ENCODE results near the gene C4A. TPM values are rescaled to one million over a fixed set of nuclear protein-coding genes. Genes with fewer than 3 reads are reported as not detected.
"Not testable (repeated sequence)": the region's sequence is repeated elsewhere in the genome, so short reads cannot be mapped to it uniquely, and the experiment has no call there.

Gene C4A
- total and polyA plus RNA-seq, 7 donors, result 3.0 to 13.2 (median 5.6) TPM

DNA sequence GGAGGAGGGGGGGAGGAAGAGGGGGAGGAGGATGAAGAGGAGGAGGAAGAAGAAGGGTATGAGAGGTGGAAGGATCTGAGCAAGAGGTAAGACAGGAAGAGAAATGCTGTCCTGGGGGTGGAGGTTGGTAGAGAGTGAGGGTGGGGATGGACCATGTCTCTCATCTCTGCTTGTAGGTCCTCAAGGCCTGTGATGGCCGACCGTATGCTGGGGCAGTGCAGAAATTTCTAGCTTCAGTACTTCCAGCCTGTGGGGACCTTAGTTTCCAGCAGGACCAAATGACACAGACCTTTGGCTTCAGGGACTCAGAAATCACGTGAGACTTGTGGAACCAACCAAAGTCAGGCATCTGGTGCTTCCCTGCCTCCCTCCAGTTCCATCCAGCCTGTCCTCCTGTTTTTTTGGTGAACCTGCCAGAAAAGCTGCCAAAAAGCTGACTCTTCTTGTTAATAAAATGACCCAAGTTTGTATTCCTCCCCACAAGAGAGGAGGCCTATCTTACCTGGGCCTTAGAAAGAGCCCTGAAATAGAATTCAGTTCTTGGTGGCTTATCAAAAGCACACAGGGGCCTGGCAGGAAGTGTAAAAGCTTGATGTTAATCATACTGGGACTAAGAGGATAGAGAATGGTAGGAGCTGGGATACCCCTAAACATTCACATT, 2.5 kb upstream of the C4A start:
- no peaks in the 10 kb centered on the region for H3K4me1 ChIP-seq
- no peaks in the 10 kb centered on the region for H3K27me3 ChIP-seq (ENCODE audit: insufficient read depth in 3 of 3, low read length in 2 of 3)
- H3K36me3 ChIP-seq (ENCODE audit: insufficient read depth in 1 of 2, low read depth in 1 of 2), result peaks cover 0 to 17% of the 10 kb centered on the region in 2 donors
- 84 to 91% (median 85%) methylated on average over 3 of the region's 3 CpGs for WGBS, 3 donors
- intact Hi-C loops (cut with DNase I), result no loop called here
- no peak overlapping the region for H3K27ac ChIP-seq
- DNase-seq (no peak), ATAC-seq (no peak)
- TF ChIP-seq, protein P1, sequence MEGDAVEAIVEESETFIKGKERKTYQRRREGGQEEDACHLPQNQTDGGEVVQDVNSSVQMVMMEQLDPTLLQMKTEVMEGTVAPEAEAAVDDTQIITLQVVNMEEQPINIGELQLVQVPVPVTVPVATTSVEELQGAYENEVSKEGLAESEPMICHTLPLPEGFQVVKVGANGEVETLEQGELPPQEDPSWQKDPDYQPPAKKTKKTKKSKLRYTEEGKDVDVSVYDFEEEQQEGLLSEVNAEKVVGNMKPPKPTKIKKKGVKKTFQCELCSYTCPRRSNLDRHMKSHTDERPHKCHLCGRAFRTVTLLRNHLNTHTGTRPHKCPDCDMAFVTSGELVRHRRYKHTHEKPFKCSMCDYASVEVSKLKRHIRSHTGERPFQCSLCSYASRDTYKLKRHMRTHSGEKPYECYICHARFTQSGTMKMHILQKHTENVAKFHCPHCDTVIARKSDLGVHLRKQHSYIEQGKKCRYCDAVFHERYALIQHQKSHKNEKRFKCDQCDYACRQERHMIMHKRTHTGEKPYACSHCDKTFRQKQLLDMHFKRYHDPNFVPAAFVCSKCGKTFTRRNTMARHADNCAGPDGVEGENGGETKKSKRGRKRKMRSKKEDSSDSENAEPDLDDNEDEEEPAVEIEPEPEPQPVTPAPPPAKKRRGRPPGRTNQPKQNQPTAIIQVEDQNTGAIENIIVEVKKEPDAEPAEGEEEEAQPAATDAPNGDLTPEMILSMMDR (IDR thresholded peaks at IDR 0.05), result no peak
- H3K4me3 ChIP-seq, result no peak overlapping the region
- H3K9me3 ChIP-seq, result no peaks in the 10 kb centered on the region

DNA sequence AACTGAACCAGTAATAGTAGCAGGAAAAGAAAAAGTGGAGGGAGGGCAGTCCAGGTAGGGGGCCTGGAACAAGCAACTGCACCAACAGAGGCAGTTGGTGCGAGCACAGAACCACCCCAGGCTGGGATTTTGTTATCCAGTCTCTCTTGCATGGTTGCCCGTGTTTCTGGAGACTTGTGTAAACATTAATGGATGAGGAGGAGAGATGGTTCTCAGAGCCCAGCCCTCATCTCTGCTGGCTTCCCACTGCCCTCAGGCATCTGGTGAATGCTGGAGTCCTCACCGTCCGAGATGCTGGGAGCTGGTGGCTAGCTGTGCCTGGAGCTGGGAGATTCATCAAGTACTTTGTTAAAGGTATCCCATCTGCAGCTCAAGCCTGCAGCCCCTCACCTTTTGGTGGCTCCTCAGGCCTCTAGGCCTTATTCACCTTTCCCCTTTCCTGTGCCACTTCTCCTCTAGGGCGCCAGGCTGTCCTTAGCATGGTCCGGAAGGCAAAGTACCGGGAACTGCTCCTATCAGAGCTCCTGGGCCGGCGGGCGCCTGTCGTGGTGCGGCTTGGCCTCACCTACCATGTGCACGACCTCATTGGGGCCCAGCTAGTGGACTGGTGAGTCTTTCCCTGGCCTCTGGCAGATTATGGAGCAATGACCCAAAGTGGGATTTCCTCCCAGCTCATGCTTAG, 1.5 kb upstream of the C4A start:
- 92 to 94% (median 93%) methylated on average over 11 to 13 of the region's 13 CpGs for WGBS, 3 donors
- H3K4me3 ChIP-seq; H3K27me3 ChIP-seq (ENCODE audit: insufficient read depth in 3 of 3, low read length in 2 of 3); intact Hi-C loops (cut with DNase I); H3K4me1 ChIP-seq; H3K9me3 ChIP-seq; H3K27ac ChIP-seq; ATAC-seq: not testable (repeated sequence)
- peaks cover 0 to 13% of the 10 kb centered on the region in 2 donors for H3K36me3 ChIP-seq (ENCODE audit: insufficient read depth in 1 of 2, low read depth in 1 of 2)
- DNase-seq, result peak in 1 of 2 donors; percentile 23

DNA sequence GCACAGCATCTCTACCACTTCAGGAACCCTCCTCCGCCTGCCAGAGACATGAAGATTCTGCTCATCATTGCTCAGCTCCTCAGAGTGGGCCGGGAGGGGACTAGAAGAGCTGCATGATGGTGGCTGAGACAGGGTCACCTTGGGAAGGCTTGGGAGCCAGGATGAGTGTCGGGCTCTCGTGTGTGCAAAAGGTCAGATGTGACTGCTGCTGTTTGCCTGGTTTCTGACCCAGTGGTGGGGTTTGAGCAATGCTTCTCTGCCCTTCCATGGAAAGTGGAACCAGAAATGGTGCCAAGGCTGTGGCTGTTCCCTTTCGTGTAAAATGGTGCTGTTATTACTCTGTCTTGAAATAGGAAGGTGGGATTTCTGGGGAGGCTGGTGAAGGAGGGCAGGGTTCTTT, 859 bp upstream of the C4A start:
- ATAC-seq; DNase-seq; H3K4me3 ChIP-seq; intact Hi-C loops (cut with DNase I); H3K4me1 ChIP-seq; H3K9me3 ChIP-seq; H3K27ac ChIP-seq; H3K27me3 ChIP-seq (ENCODE audit: insufficient read depth in 3 of 3, low read length in 2 of 3): not testable (repeated sequence)
- no CpG with 5 or more reads among the region's 5 CpGs for WGBS, 3 donors
- H3K36me3 ChIP-seq (ENCODE audit: insufficient read depth in 1 of 2, low read depth in 1 of 2), result peaks cover 0 to 13% of the 10 kb centered on the region in 2 donors

DNA sequence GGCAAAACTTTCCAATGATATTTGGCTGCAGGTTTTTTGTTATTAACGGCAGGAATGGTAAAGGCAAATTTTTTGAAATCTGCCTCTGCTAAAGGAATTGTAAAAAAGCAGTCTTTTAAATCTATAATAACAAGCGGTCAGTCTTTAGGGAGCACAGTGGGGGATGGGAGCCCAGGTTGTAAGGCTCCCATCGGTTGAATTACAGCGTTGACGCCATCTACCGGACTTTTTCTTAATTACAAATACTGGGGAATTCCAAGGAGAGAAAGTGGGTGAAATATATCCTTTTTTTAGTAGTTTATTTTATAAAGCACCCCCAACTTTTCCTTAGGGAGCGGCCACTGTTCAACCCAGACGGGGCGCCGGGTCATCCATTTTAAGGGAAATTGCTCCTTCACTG, 7.5 kb downstream of the C4A start:
- H3K36me3 ChIP-seq (ENCODE audit: insufficient read depth in 1 of 2, low read depth in 1 of 2); H3K9me3 ChIP-seq; DNase-seq; H3K4me1 ChIP-seq; ATAC-seq; H3K4me3 ChIP-seq; H3K27ac ChIP-seq; intact Hi-C loops (cut with DNase I); H3K27me3 ChIP-seq (ENCODE audit: insufficient read depth in 3 of 3, low read length in 2 of 3): not testable (repeated sequence)
- WGBS, 3 donors, result no CpG with 5 or more reads among the region's 10 CpGs

DNA sequence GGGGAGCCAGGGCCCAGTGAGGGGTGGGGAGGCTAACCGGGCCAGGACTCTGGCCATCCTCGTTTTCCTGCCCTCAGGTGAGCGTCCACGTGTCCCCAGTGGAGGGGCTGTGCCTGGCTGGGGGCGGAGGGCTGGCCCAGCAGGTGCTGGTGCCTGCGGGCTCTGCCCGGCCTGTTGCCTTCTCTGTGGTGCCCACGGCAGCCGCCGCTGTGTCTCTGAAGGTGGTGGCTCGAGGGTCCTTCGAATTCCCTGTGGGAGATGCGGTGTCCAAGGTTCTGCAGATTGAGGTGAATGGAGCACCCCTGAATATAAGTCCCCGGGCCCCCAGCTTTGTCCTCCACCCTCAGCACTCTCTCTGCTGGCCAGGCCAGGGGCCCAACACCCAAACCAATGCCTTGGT, 12.6 kb downstream of the C4A start:
- H3K4me1 ChIP-seq; H3K9me3 ChIP-seq; intact Hi-C loops (cut with DNase I); H3K4me3 ChIP-seq; ATAC-seq; DNase-seq; H3K27ac ChIP-seq; H3K27me3 ChIP-seq (ENCODE audit: insufficient read depth in 3 of 3, low read length in 2 of 3); H3K36me3 ChIP-seq (ENCODE audit: insufficient read depth in 1 of 2, low read depth in 1 of 2): not testable (repeated sequence)
- 93 to 97% (median 95%) methylated on average over 5 to 9 of the region's 14 CpGs for WGBS, 3 donors

DNA sequence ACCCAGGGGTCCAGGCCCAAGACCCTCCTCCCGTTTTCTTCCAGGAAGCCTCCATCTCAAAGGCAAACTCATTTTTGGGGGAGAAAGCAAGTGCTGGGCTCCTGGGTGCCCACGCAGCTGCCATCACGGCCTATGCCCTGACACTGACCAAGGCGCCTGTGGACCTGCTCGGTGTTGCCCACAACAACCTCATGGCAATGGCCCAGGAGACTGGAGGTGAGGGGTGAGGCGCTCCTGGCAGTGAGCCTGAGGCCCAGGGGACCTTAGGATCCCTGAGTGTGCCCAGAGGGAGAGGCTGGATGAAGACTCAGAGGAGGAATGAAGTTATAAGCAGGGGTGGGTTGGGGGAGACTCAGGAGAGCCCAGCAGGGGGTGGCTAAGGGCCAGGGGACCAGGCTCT, 14.5 kb downstream of the C4A start:
- H3K27me3 ChIP-seq (ENCODE audit: insufficient read depth in 3 of 3, low read length in 2 of 3); H3K9me3 ChIP-seq; H3K4me1 ChIP-seq; ATAC-seq; intact Hi-C loops (cut with DNase I); H3K36me3 ChIP-seq (ENCODE audit: insufficient read depth in 1 of 2, low read depth in 1 of 2); H3K27ac ChIP-seq; H3K4me3 ChIP-seq: not testable (repeated sequence)
- 92 to 94% (median 94%) methylated on average over 5 to 6 of the region's 6 CpGs for WGBS, 3 donors
- peak in 1 of 2 donors; percentile 40 for DNase-seq

DNA sequence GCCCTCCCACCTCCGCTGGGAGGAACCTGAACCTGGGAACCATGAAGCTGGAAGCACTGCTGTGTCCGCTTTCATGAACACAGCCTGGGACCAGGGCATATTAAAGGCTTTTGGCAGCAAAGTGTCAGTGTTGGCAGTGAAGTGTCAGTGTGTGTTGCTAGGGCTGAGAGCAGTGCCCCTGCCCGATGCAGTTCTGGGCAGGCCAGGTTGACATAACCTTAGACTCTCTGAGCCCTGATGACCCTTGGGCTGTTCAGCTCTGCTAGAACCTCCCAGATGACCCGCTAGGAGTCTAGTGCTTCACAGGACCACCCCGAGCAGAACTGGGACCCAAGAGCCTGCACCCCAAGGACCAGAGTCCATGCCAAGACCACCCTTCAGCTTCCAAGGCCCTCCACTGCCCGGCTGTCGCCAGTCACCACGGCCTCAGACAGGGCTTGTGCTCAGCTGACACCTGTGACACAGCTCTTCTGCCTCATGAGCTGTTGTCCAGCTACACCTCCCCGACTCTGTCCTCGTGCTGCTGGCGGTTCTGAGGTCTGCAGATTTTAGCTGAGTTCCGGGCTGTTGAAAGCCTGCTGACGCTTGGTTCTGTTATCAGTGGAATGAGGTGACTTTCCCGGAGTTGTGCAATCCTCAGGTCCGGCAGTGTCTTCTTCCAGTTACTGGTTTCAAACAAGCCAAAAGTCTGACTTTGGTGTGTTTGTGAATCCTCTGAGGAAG, 20.9 kb downstream of the C4A start:
- H3K4me3 ChIP-seq; intact Hi-C loops (cut with DNase I); H3K9me3 ChIP-seq; H3K36me3 ChIP-seq (ENCODE audit: insufficient read depth in 1 of 2, low read depth in 1 of 2); H3K27ac ChIP-seq; H3K4me1 ChIP-seq; H3K27me3 ChIP-seq (ENCODE audit: insufficient read depth in 3 of 3, low read length in 2 of 3); DNase-seq: not testable (repeated sequence)
- WGBS, 3 donors, result no CpG with 5 or more reads among the region's 15 CpGs
- peak in 1 of 4 donors; percentile 11 for ATAC-seq

DNA sequence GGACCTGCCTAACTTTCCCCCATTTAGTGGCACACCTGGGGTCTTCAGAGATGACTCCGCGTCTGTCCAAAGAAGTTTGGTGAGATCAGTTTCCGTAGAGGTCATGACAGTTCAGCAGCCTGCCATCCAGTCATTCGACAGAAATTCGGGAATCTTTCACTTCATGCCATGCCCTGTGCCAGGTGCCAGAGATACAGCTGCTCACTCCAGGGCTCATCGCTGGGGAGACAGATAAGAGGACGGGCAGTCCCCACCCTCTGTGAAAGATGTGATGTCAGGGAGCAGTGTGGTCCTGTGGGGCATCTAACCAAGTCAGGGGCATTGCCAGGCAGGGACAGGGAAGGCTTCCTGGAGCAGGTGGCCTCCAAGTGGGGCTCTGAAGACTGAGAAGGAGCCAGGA, 21.4 kb downstream of the C4A start:
- H3K36me3 ChIP-seq (ENCODE audit: insufficient read depth in 1 of 2, low read depth in 1 of 2); H3K27ac ChIP-seq; DNase-seq; H3K27me3 ChIP-seq (ENCODE audit: insufficient read depth in 3 of 3, low read length in 2 of 3); H3K9me3 ChIP-seq; H3K4me1 ChIP-seq; H3K4me3 ChIP-seq; intact Hi-C loops (cut with DNase I); ATAC-seq: not testable (repeated sequence)
- no CpG with 5 or more reads among the region's 7 CpGs for WGBS, 3 donors

DNA sequence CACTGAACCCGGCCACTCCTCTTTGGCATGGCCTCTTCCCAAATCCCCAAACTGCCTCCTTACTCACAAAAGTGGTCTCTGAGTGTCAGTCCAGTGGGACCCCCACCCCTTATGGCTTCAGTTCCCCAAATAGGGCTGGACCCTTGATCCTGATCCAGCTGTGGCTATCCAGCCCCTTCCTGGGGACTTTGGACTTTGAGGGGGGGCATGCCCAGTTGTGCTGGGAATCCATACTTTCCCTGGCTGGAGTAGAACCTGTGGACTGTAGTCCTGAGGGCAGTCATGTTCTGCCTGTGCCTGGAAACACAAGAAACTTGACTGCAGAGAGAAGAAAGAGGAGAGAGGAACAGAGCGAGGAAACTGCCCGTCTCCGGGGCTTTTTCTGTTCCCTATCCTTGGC, 22.5 kb downstream of the C4A start:
- WGBS, 3 donors, result 71 to 74% (median 72%) methylated on average over 3 to 4 of the region's 4 CpGs
- intact Hi-C loops (cut with DNase I); H3K9me3 ChIP-seq; H3K36me3 ChIP-seq (ENCODE audit: insufficient read depth in 1 of 2, low read depth in 1 of 2); H3K4me1 ChIP-seq; H3K4me3 ChIP-seq; ATAC-seq; H3K27ac ChIP-seq; H3K27me3 ChIP-seq (ENCODE audit: insufficient read depth in 3 of 3, low read length in 2 of 3): not testable (repeated sequence)
- peak; percentile 1 to 24 for DNase-seq

DNA sequence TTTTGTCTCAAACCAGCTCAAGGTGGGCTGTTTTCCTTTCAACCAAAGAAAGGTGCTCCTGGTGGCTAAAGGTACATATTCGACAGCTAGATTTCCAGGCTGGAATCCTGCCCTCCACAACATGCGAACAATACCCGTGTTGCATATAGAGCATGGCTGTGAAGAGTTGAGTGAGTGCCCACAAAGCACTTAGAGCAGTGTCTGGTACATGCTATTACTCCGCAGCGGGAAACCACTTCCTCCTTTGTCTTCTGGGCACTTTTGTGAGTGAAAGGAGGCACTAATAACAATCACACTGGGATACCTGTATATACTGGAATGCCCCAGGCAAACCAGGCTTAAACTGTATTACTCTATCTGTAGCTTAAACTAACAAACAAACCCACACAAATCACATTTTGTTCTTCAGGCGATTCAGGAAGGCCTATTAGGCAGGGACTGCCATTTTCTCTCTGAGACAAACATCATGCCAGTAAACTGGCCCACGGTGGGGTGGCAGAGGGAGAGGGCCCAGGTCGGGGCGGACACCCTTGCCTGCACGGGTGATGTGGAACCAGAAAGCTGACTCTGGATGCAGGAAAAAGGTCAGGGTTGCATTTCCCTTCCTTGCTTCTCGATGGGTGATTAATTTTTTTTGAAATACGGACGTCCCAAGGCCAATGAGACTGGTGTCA, 23.1 kb downstream of the C4A start:
- H3K4me1 ChIP-seq; H3K4me3 ChIP-seq; ATAC-seq; H3K9me3 ChIP-seq; H3K27me3 ChIP-seq (ENCODE audit: insufficient read depth in 3 of 3, low read length in 2 of 3); H3K36me3 ChIP-seq (ENCODE audit: insufficient read depth in 1 of 2, low read depth in 1 of 2); H3K27ac ChIP-seq; intact Hi-C loops (cut with DNase I): not testable (repeated sequence)
- DNase-seq, result peak in 1 of 2 donors; percentile 12
- 62 to 67% (median 66%) methylated on average over 9 of the region's 13 CpGs for WGBS, 3 donors
